HepG2 (cell line): ENCODE measurements around the gene TCFL5. TPM values are rescaled to one million over a fixed set of nuclear protein-coding genes. Genes with fewer than 3 reads are reported as not detected.

ENCODE experiments used
- ATAC-seq: fragments of 200-7000 bp; cut with Tn5 transposase; 3 replicates; pipeline ENCODE4 v1.9.1; 2020; ENCODE audit warnings: mild to moderate bottlenecking, moderate library complexity
- BruUV-seq: library from RNA; stranded (reverse); fragments of 400-500 nt; replicated peaks from 2 replicates; lab custom pipeline; 2021; lab: Mats Ljungman, UMichigan
- CTCF ChIA-PET: fragments of 300-600 bp; formaldehyde crosslinking; extraction: SDS; loops from one replicate; lab custom pipeline; 2021; ENCODE audit warnings: low total read pairs, inconsistent platforms, low intra/inter-chr PET ratio; lab: Yijun Ruan, JAX
- POLR2A ChIA-PET: fragments of 350-600 bp; sonication (Branson Sonifier 250); formaldehyde crosslinking; loops from one replicate; lab custom pipeline; 2020; ENCODE audit warnings: antibody characterized with exemption, inconsistent platforms; lab: Yijun Ruan, JAX
- DNase-seq: peaks from one replicate; pipeline ENCODE4 v3.0.0-alpha.2; 2015; ENCODE audit warnings: low spot score
- FAIRE-seq: peaks from 3 replicates; lab custom pipeline; 2011; peaks lifted over from hg19 to GRCh38; lab: Jason Lieb, UNC
- H2AFZ ChIP-seq: one replicate; pipeline ENCODE4 v1.6.1; 2011; ENCODE audit warnings: low read length, inconsistent platforms
- H3K27ac ChIP-seq: fragments of 300-600 bp; 3 replicates; pipeline ENCODE4 v1.8.0; 2011; ENCODE audit warnings: mixed run types, mild to moderate bottlenecking, mixed read lengths, low read length, inconsistent platforms; ENCODE audit not compliant: insufficient read depth; ENCODE audit errors: extremely low read length
- H3K27me3 ChIP-seq, 2 experiments: fragments of 200-600 bp in 1 of 2; 2 replicates in 1 of 2; 3 replicates in 1 of 2; pipeline versions ENCODE4 v1.6.0 to v1.8.0; 2011; ENCODE audit warnings: low read length in 2 of 2, mild to moderate bottlenecking in 2 of 2, moderate library complexity in 2 of 2, inconsistent platforms in 1 of 2; ENCODE audit not compliant: insufficient read depth in 2 of 2, control insufficient read depth in 1 of 2
- H3K36me3 ChIP-seq, 2 experiments: fragments of 200-600 bp in 1 of 2; replicated peaks in 1 of 2; 2 replicates in 1 of 2; 3 replicates in 1 of 2; pipeline versions ENCODE4 v1.5.1 to v1.8.0; 2011; ENCODE audit warnings: low read length in 2 of 2, inconsistent platforms in 1 of 2; ENCODE audit not compliant: insufficient read depth in 2 of 2, control insufficient read depth in 1 of 2
- H3K4me1 ChIP-seq: 2 replicates; pipeline ENCODE4 v1.5.1; 2012; ENCODE audit warnings: low read length, inconsistent platforms; ENCODE audit not compliant: insufficient read depth
- H3K4me2 ChIP-seq: 2 replicates; pipeline ENCODE4 v1.6.0; 2011; ENCODE audit warnings: low read depth, low read length, inconsistent platforms
- H3K4me3 ChIP-seq, 3 experiments: fragments of 200-600 bp in 1 of 3; sonication (generic), shearing (Covaris generic) in 1 of 3; replicated peaks in 1 of 3; 2 replicates each; pipeline ENCODE4 v1.5.1; 2011 to 2016; ENCODE audit warnings: low read length in 3 of 3, inconsistent platforms in 2 of 3, low read depth in 2 of 3, mild to moderate bottlenecking in 2 of 3, control low read depth in 1 of 3, mixed read lengths in 1 of 3; ENCODE audit not compliant: insufficient read depth in 1 of 3
- H3K79me2 ChIP-seq: one replicate; pipeline ENCODE4 v1.6.1; 2011; ENCODE audit warnings: low read length, inconsistent platforms; ENCODE audit not compliant: insufficient read depth
- H3K9ac ChIP-seq: 2 replicates; pipeline ENCODE4 v1.6.0; 2011; ENCODE audit warnings: mild to moderate bottlenecking, low read depth, low read length, inconsistent platforms; ENCODE audit not compliant: insufficient read depth
- H3K9me3 ChIP-seq: 2 replicates; pipeline ENCODE4 v1.5.1; 2012; ENCODE audit warnings: mild to moderate bottlenecking, low read length
- H4K20me1 ChIP-seq: 2 replicates; pipeline ENCODE4 v1.6.0; 2011; ENCODE audit warnings: inconsistent platforms, mild to moderate bottlenecking, low read length, moderate library complexity; ENCODE audit not compliant: insufficient read depth
- BRF2 ChIP-seq: sonication (generic); formaldehyde crosslinking; IDR thresholded peaks from 2 replicates; pipeline ENCODE4 v1.8.1; 2022; ENCODE audit warnings: mild to moderate bottlenecking, missing genetic modification reagents
- CC2D1A ChIP-seq: sonication (generic); formaldehyde crosslinking; IDR thresholded peaks from 2 replicates; pipeline ENCODE4 v1.8.1; 2023; ENCODE audit warnings: mild to moderate bottlenecking, missing genetic modification reagents
- HNRNPL ChIP-seq: fragments of 200-400 bp; formaldehyde crosslinking; IDR thresholded peaks from 2 replicates; pipeline ENCODE4 v1.6.1; 2017; ENCODE audit warnings: mild to moderate bottlenecking, low read depth, low read length
- MIER2 ChIP-seq: IDR thresholded peaks from 2 replicates; pipeline ENCODE4 v1.6.1; 2016; ENCODE audit warnings: missing biosample characterization, missing genetic modification reagents
- NCOR1 ChIP-seq: fragments of 200-600 bp; sonication (generic); IDR thresholded peaks from 2 replicates; pipeline ENCODE4 v1.7.0; 2017; ENCODE audit warnings: antibody characterized with exemption, low read length, borderline replicate concordance
- NFATC3 ChIP-seq: sonication (generic); formaldehyde crosslinking; IDR thresholded peaks from 2 replicates; pipeline ENCODE4 v1.5.1; 2020; ENCODE audit warnings: mild to moderate bottlenecking, missing genetic modification reagents
- NR2F1 ChIP-seq, 2 experiments: fragments of 450-650 bp in 1 of 2; formaldehyde crosslinking in 1 of 2; IDR thresholded peaks; 2 replicates each; pipeline versions ENCODE4 v1.5.0 to v1.6.1; 2016 to 2020; ENCODE audit warnings: mild to moderate bottlenecking in 1 of 2, missing compliant biosample characterization in 1 of 2, missing genetic modification reagents in 1 of 2, moderate library complexity in 1 of 2
- NRL ChIP-seq: sonication (generic); formaldehyde crosslinking; IDR thresholded peaks from 2 replicates; pipeline ENCODE4 v1.5.0; 2020; ENCODE audit warnings: missing genetic modification reagents, mild to moderate bottlenecking, moderate library complexity, borderline replicate concordance
- PHF8 ChIP-seq: sonication (generic); formaldehyde crosslinking; IDR thresholded peaks from 2 replicates; pipeline ENCODE4 v1.5.0; 2020; ENCODE audit warnings: missing genetic modification reagents
- PTBP1 ChIP-seq: fragments of 200-400 bp; formaldehyde crosslinking; IDR thresholded peaks from 2 replicates; pipeline ENCODE4 v1.6.1; 2018; ENCODE audit warnings: low read length, low read depth; ENCODE audit not compliant: poor library complexity, severe bottlenecking
- STAT5B ChIP-seq: sonication (generic); formaldehyde crosslinking; IDR thresholded peaks from 2 replicates; pipeline ENCODE4 v1.4.0; 2020; ENCODE audit warnings: missing genetic modification reagents
- THYN1 ChIP-seq: sonication (generic); formaldehyde crosslinking; IDR thresholded peaks from 2 replicates; pipeline ENCODE4 v1.8.1; 2023; ENCODE audit warnings: low read depth, mild to moderate bottlenecking, moderate library complexity, missing genetic modification reagents, borderline replicate concordance
- ZFP1 ChIP-seq: IDR thresholded peaks from 2 replicates; pipeline ENCODE4 v1.6.1; 2016
- ZNF160 ChIP-seq: sonication (generic); formaldehyde crosslinking; IDR thresholded peaks from 2 replicates; pipeline ENCODE4 v1.8.0; 2022; ENCODE audit warnings: mild to moderate bottlenecking, inconsistent platforms, missing genetic modification reagents
- ZNF207 ChIP-seq: fragments of 450-650 bp; IDR thresholded peaks from 2 replicates; pipeline ENCODE4 v1.6.1; 2016; ENCODE audit warnings: antibody characterized with exemption, borderline replicate concordance
- ZNF484 ChIP-seq: sonication (generic); formaldehyde crosslinking; IDR thresholded peaks from 2 replicates; pipeline ENCODE4 v1.5.1; 2020; ENCODE audit warnings: mild to moderate bottlenecking, low read depth, missing genetic modification reagents, borderline replicate concordance
- ZNF747 ChIP-seq: sonication (generic); formaldehyde crosslinking; IDR thresholded peaks from 2 replicates; pipeline ENCODE4 v1.8.1; 2023; ENCODE audit warnings: missing genetic modification reagents, mild to moderate bottlenecking, borderline replicate concordance
- WGBS: methylation state at CpG from one replicate; pipeline ENCODE4 v1.1.6; 2017; ENCODE audit warnings: low lambda C conversion rate; 5-methylcytosine and 5-hydroxymethylcytosine counted together
- in situ Hi-C: cut with HindIII; loops from 2 replicates; pipeline ENCODE4 v1.10.0; 2017; ENCODE audit warnings: low pct_unique_long_range_greater_than_20kb; ENCODE audit not compliant: extremely low pct_ligation_motif_present
- intact Hi-C: fragments of 100-400 bp; cut with micrococcal nuclease; formaldehyde crosslinking; loops from one replicate; pipeline ENCODE4 v1.10.0; 2022; ENCODE audit not compliant: unreplicated experiment
- polyA plus RNA-seq, 8 experiments: library from polyadenylated mRNA; depleted of rRNA in 3 of 8; stranded (reverse) in 7 of 8; unstranded in 1 of 8; fragments of >200 nt; fragmentation: Illumina TruSeq in 4 of 8; extraction: Trizol in 4 of 8; gene quantifications; 2 replicates each; pipeline versions ENCODE4 v1.2.1 to v1.2.3, GENCODE V29; 2011 to 2016; ENCODE audit warnings: low read depth in 4 of 8, missing spikeins in 1 of 8, mixed read lengths in 1 of 8; ENCODE audit not compliant: insufficient read depth in 1 of 8
- total RNA-seq, 5 experiments: library from RNA; depleted of rRNA; stranded (reverse); fragments of >200 nt; fragmentation: Illumina TruSeq; extraction: Trizol; gene quantifications; 2 replicates each; pipeline ENCODE4 v1.2.3, GENCODE V29; 2016; ENCODE audit warnings: low read depth in 1 of 5
- TF ChIP-seq, protein P1 (sequence below): IDR thresholded peaks from 2 replicates; pipeline ENCODE4 v1.6.1; 2018; ENCODE audit warnings: missing genetic modification reagents
- TF ChIP-seq, protein P2 (sequence below): sonication (generic); formaldehyde crosslinking; IDR thresholded peaks from 2 replicates; pipeline ENCODE4 v1.4.0; 2020; ENCODE audit warnings: missing genetic modification reagents; ENCODE audit errors: not compliant biosample characterization

TCFL5 gene
- total and polyA plus RNA-seq, 2 of the 13 experiments (the other 11 are each of a cell fraction or from before 2014, with no cell fraction given): 14.8 to 20.0 TPM

DNA sequence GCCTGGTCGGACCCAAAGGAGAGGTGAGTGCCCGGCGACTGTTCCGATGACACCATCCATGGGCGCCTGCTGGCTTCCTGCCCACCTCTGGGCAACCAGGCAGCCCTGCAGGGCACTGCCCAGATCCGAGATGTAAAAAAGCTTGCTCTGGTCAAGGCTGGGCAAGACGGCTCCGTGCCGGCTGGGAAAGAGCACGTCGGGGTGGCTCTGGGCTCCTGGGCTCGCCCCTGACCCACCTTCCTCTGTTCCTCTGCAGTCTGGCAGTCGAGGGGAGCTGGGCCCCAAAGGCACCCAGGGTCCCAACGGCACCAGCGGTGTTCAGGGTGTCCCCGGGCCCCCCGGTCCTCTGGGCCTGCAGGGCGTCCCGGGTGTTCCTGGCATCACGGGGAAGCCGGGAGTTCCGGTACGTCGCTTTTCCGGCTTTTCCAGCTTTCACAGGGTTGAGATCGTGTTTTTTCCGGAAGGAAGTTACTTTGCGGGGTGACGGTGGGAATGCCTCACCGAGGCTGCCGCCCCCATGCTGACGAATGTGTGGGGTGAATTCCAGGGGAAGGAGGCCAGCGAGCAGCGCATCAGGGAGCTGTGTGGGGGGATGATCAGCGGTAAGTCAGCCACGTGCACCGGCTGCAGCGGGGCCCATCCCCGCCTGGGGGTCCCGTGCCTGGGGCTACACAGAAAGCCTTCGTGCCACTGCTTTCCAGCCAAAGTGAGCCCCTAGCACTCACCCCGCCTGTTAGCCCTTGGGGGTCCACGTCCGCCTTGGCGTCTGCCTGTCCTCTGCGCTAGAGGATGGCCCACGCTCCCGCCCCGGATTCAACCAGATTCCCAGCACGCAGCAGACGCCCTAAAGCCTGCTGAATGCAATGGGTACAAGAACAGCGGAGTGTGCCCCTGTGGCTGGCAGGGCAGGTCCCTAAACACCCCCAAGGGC, 25.4 kb downstream of the TCFL5 start:
- Histone ChIP-seq H3K27ac (no peak overlapping the region), H3K36me3 (peaks cover 13 to 22% of the 10 kb centered on the region in 2 experiments; a peak in 4 of 5 replicates), H3K4me1 (peaks cover 29% of the 10 kb centered on the region), H3K4me3 (no peak overlapping the region), H3K4me2 (no peak overlapping the region), H3K27me3 (no peaks in the 10 kb centered on the region), H3K9me3 (no peaks in the 10 kb centered on the region), H3K9ac (no peak overlapping the region), H3K79me2 (no peaks in the 10 kb centered on the region), H4K20me1 (no peaks in the 10 kb centered on the region), H2AFZ (no peak overlapping the region)
- ATAC-seq (no peak), DNase-seq (no peak), FAIRE-seq (no peak)
- no TSS peak for BruUV-seq
- WGBS: 92% methylated on average over 52 of the region's 52 CpGs
- CTCF ChIA-PET: no interaction called here
- in situ Hi-C loops: no loop called here
- POLR2A ChIA-PET: no interaction called here
- intact Hi-C loops: no loop called here
- TF ChIP-seq ZNF160 (CRISPR knock-in tag): no peak
- no peak for TF ChIP-seq THYN1 (CRISPR knock-in tag)
- TF ChIP-seq, protein P1, sequence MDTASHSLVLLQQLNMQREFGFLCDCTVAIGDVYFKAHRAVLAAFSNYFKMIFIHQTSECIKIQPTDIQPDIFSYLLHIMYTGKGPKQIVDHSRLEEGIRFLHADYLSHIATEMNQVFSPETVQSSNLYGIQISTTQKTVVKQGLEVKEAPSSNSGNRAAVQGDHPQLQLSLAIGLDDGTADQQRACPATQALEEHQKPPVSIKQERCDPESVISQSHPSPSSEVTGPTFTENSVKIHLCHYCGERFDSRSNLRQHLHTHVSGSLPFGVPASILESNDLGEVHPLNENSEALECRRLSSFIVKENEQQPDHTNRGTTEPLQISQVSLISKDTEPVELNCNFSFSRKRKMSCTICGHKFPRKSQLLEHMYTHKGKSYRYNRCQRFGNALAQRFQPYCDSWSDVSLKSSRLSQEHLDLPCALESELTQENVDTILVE (CRISPR knock-in tag): no peak
- no peak for TF ChIP-seq ZFP1 (CRISPR knock-in tag)
- TF ChIP-seq, protein P2, sequence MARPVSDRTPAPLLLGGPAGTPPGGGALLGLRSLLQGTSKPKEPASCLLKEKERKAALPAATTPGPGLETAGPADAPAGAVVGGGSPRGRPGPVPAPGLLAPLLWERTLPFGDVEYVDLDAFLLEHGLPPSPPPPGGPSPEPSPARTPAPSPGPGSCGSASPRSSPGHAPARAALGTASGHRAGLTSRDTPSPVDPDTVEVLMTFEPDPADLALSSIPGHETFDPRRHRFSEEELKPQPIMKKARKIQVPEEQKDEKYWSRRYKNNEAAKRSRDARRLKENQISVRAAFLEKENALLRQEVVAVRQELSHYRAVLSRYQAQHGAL (CRISPR knock-in tag): no peak
- no peak for TF ChIP-seq NCOR1
- TF ChIP-seq STAT5B: no peak
- TF ChIP-seq NRL (CRISPR knock-in tag): 0 out of 2 replicates have a peak, but pooled peaks have one; percentile 9
- TF ChIP-seq NFATC3 (CRISPR knock-in tag): no peak
- no peak for TF ChIP-seq MIER2 (CRISPR knock-in tag)
- TF ChIP-seq HNRNPL: peak; percentile 59; the same call in 1 of the 2 replicates
- no peak for TF ChIP-seq ZNF484
- no peak for TF ChIP-seq ZNF207
- TF ChIP-seq PHF8: no peak
- TF ChIP-seq ZNF747 (CRISPR knock-in tag): no peak
- no peak for TF ChIP-seq BRF2
- peak; percentile 35 for TF ChIP-seq PTBP1
- no peak for TF ChIP-seq CC2D1A
- no peak for TF ChIP-seq NR2F1 (CRISPR knock-in tag; IDR thresholded peaks at IDR 0.05)
